ENCODE data around the gene SRRM4.
A peak's percentile ranks its signal among the peaks of the same experiment; 100 is the strongest.
"Not testable (repeated sequence)": the region's sequence is repeated elsewhere in the genome, so short reads cannot be mapped to it uniquely, and the experiment has no call there.

Gene SRRM4

DNA sequence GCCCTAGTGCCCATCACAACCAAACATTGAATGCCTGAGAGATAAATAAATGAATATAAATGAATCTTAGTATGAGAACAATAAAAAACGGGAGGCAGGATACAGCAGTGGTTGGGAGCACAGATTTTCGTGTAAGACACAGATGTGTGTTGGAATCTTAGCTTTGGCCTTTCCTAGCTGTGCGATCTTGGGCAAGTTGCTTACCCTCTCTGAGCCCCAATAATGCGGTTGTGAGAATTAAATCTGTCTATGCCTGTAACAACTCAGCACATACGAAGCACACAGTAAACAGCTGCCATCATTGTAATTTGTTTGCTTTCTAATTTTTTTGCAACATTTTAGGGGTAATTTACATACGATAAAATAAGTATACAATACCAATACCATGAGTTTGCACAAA, 89.8 kb downstream of the SRRM4 start:
- DNase-seq (ENCODE audit: low read depth), result no peak

DNA sequence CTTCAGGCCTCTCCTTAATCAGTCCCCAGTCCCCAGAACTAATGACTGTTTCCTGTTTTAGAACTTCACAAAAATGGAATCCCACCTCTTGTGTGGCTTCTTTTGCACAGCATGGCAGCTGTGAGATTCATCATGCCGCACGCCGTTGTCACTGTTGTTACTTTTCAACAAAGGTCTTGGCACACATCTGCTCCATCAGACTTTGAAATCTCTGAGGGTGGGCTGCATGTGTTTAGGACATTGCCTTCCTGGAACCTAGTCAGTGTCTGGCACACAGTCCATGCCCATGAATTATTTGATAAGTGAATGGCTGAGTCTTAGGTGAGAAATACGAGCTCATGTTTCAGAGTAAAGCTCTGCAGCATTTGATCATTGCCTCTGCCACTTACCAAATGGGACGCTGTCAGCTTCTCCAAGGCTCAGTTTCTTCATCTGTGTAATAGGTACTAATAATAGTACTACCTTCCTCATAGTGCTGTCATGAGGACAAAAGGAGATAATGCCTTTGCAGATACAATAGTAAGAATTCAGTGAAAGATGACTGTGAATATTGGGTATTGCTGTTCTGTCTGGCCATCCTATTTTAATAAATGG, 90.4 kb downstream of the SRRM4 start:
- no peak for DNase-seq (ENCODE audit: low read depth)

DNA sequence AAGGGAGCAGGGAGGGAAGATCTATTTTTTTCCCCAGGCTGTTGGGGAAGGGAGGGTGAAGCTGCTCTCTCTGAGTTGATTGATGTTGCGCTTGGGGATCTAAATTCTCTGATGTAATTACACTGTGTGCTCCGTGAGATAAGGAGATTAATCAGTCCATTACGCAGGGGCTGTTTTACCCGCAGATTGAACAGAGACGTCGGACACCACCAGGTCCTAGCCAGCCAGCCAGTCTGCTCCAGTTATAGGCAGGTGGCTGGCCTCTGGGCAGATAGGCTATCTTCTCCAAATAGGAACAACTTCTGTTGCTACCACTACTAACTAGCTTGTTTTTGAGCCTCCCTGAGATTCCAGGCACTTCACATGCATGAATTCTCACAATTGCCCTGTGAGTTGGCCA, 91.1 kb downstream of the SRRM4 start:
- no peak for DNase-seq (ENCODE audit: low read depth)

DNA sequence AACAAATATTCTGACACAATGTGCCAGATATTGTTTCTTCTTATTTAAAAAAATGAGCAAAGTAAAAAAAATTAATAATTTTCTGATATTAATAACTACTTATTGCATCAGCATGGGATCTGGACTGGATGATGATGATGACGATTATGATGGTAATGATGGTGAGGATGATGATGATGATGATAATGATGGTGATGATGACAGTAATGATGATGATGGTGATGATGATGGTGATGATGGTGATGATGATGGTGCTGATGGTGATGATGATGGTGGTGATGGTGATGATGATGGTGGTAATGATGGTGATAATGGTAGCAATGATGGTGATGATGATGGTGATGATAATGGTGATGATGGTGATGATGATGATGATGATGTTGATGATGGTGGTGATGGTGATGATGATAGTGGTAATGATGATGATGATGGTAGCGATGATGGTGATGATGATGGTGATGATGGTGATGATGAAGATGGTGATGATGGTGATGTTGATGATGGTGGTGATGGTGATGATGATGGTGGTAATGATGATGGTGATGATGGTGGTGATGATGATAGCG, 94.0 kb downstream of the SRRM4 start:
- no peak for DNase-seq (ENCODE audit: low read depth)

DNA sequence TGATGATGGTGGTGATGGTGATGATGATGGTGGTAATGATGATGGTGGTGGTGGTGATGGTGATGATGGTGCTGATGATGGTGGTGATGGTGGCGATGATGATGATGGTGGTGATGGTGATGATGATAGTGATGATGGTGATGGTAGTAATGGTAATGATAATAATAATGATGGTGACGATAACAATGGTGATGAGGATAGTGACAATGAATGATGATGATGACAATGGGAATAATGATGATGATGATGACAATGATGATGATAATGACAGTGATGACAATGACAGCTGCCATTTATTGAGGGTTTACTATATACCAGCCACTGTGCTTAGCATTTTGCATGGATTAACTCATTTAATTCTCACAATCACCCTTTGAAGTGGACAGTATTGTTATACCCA, 94.6 kb downstream of the SRRM4 start:
- no peak for DNase-seq (ENCODE audit: low read depth)

DNA sequence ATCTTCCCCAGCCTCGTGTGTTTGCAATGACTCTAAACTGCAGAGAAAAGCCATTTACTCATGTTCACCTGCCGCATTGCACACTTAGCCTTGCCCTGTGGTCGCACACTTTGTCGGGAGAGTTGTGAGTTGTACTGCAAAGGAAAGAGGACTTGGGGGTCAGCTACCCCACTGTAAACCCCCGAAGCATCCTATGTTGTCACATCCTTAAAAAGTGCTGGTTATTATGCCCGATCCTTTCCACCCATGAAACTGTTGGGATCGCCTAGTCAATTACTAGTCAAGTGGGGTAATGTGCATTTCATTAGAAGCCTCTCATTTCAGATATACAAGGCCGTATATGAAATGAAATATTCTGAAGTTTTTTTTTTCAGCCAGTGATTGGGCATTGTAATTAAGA, 98.2 kb downstream of the SRRM4 start:
- DNase-seq (ENCODE audit: low read depth), result no peak

DNA sequence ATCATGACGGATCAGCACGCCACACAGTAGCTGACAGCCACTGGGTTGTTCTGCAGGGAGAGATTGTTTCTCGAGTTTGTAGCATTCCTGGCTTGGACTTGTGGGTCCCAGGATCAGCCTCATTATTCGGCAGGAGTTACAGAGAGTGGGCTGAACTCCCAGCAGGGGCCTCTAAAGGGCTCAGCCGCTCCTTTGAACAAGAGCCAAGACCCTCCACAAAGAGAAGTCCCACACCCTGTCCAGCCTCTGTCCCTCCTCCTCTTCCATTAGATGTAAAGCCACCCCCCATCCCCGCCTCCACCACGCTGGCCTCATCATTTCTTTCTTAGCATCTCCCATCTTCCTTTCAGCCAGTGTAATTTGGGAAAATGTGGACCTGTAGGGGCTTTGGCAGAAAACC, 100.7 kb downstream of the SRRM4 start:
- no peak for DNase-seq (ENCODE audit: low read depth)

DNA sequence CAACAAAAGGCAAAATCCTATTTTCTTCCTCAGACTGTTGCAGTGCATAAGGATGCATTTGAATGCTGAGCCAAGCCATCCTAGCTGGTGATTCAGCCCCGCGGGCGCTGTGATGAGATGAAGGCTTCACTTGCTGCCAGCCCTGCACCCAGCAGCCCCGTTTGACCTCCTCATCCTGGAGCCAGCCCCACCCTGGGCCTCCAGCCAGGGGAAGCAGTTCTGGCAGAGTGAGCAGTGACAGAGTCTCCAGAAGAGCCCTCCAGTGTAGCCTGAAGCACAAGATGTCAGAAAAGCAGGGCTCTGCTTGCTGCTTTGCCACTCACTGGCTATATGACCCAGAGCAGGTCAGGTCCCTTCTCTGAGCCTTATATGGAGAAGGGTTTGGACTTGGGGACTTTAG, 101.2 kb downstream of the SRRM4 start:
- no peak for DNase-seq (ENCODE audit: low read depth)

DNA sequence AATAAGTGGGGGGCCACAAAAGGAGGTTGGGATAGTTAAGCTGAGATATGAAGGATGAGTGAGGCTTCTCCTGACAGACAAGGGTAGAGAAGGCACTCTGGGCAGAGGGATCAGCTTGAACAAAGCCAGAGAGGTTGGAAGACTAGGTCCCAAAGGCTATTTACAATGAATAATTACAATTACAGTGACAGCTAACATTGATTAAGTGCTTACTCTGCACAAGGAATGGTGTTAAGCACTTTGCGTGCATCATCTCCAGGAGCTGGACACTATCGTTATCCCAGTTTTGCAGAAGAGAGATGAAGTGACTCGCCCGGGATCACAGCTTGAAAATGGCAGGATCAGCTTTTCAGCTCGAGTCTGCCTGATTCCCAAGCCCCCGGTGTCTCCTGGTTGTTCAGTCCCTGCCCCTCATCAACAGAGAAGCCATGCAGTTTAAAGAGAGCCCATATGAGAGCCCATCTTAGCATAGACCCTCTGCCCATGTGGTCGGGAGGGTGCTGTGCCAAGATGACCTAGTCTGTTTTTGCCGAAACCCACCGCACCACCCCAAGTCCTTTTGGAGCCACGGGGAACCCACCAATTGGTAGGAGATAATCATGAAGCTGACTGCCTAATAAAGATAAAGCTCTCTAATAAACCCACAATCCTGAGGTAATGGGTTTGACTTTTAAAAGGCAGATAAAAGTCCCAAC, 107.5 kb downstream of the SRRM4 start:
- DNase-seq (ENCODE audit: low read depth), result no peak

DNA sequence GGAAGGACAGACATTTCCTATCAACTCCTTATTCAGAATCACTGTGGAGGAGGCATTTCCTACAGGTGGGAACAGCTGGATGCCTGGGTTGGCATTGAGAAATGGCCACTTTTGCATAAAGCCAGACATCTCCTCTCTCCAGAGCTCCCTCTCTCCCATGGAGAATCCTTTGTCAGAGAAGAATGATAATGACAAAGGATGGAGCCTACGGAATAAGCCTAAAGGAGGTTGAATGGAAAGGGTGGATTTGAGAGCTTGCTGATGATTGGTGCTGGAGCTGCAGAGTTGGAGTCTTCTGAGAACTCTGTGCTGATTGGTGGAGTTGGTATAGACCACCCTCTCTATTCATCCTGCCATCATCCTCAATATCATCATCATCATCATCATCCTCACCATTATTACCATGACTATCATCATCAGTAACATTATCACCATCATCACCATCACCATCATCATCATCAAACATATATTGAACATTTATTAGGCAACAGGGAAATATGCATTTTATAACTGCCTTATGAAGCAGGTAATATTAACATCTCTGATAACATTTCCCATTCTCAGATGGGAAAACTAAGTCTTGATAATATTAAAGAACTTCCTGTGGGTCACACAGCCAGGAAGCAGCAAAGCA, 108.2 kb downstream of the SRRM4 start:
- no peak for DNase-seq (ENCODE audit: low read depth)

DNA sequence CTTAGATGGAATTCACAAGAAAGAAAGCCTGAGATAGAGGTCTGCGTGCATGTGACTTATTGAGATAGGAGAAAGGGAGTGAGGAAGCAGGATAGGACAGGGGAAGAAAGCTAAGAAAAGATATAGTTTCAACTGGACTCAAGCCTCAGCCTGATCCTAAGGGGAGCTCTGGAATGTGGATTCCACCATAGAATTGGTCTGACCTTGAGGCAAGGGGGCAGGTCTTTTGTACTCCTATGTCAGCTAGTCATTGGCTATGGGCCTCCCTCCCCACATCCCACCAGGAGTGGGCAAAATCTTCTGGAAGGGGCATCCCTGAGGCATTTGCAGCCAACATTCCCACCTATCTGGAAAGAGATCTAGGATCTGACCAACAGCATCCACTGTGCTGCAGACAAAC, 108.9 kb downstream of the SRRM4 start:
- no peak for DNase-seq (ENCODE audit: low read depth)

DNA sequence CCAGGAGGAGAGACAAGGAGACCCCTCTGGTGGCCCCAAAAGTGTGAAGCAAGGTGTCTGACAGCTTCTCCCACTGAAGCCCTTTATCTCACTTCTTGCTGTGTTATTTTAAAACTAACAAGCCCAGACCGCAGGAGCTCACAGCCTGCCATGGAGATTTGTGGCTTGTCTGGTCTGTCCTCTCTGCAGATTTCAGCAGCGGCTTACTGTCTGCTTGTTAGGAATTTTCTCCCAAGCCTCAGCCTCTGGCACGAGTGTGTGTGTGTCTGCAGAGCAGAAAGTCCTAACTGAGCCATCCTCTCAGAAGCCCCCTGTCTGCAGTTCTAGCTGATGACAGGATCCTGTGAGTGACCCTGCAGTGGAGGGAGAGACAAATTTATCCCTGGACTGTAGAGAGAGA, 109.5 kb downstream of the SRRM4 start:
- no peak for DNase-seq (ENCODE audit: low read depth)

DNA sequence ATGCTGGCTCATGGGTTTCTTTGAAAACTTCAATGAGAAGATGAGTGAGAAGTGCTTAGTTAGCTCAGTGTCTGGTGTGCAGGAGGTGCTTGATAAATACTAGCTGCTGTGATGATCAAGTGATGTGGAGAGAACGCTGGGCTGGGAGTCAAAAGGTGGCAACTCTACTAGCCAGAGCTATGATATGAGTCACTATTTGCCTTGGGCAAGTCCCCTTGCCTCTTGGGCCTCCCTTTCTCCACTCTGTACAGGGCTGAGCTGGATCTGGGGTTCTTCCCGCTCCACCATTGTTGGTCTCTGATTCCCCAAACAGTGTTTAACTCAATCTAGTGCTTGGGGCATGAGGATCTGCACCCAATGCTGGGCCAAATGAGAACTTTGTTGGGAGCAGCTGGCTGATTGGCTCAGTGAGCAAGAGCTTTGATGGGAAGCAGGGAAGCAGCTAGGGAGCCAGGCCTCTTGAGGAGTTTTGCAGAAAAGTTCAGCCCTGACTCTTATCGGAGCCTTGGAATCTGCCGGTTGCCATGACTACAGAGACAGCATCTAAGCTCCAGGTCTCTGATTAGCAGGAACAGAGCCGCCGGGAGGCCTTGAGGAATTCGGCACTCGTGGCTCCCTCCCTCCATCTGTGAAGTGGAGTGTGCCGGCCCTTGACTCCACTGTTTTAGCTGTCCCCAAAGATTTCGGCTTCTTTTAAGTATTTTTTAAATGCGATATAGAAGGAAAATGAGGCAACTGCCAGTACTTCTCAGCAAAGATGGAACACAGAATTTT, 115.3 kb downstream of the SRRM4 start:
- no peak for DNase-seq (ENCODE audit: low read depth)

DNA sequence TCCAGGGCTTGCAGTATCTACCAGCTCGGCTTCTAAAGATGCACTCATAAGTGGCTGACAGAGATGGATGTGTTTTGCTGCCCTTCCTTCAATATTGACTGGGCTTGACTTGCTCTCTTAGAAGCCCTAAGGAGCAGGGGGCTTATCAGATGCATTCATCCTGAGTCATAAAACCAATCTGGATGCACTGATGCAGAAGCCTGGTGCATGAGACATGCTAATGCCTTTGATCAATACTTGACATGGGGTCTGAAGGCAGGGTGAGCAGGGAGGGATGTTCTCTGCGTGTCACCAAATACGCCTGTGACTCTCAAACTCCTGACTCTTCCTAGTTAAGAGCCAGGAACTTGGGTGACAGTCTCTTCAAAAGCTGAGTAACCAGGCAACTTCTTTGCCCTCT, 119.6 kb downstream of the SRRM4 start:
- DNase-seq (ENCODE audit: low read depth), result no peak

DNA sequence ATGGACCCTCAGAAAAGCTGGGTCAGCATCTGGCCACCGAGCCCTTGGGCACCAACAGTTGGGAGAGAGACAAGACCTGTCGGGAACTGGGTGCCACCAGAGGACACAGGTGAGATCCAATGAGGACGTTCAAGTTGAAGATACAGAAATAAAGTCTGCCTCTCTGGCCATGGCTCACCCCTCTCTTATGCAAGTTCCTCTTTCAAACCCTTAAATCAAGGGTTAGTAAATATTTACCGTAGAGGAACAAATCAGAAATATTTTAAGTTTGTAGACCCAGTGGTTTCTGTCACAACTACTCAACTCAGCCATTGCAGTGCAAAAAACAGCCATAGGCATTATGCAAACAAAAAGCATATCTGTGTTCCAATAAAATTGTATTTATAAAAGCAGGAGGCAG, 120.9 kb downstream of the SRRM4 start:
- DNase-seq (ENCODE audit: low read depth), result no peak

DNA sequence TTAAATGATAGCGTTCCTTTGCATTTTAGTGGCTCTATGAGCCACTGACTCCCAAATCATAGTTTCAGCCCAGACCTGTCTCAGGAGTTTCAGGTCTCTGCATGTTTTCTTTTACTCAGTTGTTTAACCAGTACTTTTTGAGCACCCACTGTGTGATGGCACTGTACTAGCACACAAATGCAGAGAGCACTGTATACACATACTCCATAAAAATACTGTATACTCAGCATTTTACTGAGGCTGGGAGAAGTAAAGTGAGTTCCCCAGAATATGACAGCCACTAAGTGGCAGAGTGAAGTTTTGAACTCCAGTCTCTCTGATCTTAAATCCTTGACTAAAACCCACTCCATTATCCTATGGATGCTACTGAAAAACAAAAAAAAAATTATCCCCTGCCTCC, 121.4 kb downstream of the SRRM4 start:
- no peak for DNase-seq (ENCODE audit: low read depth)

DNA sequence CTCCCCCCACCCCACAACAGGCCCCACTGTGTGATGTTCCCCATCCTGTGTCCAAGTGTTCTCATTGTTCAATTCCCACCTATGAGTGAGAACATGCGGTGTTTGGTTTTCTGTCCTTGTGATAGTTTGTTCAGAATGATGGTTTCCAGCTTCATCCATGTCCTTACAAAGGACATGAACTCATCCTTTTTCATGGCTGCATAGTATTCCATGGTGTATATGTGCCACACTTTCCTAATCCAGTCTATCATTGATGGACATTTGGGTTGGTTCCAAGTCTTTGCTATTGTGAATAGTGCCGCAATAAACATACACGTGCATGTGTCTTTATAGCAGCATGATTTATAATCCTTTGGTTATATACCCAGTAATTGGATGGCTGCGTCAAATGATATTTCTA, 123.6 kb downstream of the SRRM4 start:
- DNase-seq (ENCODE audit: low read depth), result not testable (repeated sequence)

DNA sequence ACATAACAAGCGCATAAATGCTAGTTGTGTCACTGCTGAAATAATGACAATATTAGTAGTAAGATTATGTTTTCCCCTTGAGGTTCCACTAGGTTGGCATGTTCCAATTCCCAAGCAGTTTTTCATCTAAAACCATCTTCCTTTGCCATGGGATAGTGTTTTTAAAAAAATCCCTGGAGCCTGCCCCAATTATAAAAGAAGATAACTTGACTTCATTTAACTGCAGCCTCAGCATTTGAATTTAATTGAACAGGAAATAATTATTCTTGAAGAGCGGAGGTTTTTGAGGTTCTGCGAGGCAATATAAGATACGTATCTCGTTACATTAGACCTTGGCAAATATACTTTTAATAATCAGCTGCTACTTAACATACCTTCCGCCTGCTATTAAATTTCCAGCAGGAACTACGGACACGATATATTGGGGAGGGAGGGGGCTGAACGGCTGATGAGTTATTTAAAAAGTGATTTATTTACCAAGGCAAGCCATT, 132.2 kb downstream of the SRRM4 start:
- DNase-seq (ENCODE audit: low read depth), result no peak

DNA sequence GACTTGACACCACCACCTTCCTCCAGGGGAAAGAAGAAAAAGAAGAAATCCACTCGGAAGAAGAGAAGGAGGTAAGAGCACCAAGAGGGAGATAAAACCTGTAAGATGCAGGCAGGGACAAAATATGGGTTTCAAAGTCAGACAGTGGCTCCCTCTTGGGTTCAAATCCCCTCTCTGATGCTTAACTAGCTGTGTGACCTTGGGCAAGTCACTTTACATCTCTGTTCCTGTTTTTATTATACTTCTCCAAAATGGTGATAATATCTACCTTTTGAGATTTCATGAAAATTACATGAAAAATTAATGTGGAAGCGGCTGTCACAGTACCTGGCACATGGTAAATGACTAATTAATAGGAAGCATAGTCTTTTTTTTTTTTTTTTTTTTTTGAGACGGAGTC, 133.0 kb downstream of the SRRM4 start:
- DNase-seq (ENCODE audit: low read depth), result no peak

DNA sequence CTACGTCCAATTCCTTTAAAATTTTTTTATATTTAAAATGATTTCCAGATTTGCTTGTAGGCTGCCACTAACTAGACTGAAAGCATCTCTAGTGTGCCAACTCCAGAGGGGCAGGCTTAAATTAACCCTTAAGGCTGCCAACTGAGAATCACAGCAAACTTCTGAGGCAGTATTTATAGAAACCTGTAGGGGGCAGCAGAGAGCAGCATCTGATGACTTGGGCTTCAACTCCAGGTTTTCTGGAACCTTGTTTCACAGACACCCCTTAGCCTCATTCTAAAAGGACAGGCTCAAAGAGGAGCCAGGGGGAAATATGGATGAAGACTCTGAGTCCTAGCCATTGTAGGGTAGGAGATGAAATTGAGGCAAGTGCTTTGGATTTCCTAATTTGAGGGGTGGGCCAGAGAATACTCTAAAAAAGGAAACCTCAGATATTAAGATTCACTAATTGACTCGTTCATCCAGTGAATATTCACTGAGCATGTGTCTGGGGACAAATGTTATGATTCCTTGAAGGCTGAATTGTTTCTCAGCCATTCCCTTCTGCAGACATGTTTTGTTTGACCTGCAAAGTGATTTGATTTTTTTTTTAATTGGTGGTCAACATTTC, 134.1 kb downstream of the SRRM4 start:
- DNase-seq (ENCODE audit: low read depth), result peak; percentile 10

DNA sequence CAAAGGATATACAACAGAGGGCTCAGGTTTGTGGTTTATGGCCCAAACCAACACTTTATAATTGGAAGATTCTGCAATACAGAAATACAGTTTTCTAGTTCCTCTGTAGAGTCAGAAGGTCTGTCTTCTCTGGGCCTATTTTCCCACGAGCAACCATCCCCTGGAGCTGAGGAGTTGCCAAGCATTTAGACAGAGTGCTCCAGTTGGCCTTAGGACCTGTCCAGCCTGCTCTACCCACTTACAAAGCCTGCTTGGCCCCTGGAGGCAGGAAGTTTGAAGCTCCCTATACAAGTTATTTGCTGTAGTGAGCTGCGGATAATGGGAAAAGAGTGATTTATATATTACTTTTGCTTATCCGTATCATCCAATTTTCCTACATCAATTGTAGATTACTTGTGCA, 136.6 kb downstream of the SRRM4 start:
- DNase-seq (ENCODE audit: low read depth), result no peak

DNA sequence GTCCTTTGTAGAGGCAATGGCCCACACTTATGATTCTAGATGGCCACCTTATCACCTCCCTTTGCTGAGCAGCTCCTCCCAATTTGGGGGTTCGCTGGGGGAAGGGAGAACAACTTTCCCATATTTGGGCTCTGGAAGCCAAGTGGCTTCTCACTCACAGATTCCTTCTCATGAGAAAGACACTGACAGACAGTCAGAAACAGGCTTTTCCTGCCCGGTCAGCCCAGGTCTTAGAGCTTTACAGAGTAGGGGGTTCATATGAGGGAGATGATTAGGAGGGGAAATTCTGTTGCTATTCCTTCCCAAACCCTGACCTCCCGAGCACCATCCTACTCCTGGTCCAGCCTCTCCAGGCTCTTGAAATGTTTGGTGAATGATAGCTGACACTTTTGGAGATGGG, 137.3 kb downstream of the SRRM4 start:
- DNase-seq (ENCODE audit: low read depth), result no peak
